Skeletal muscle tissue (tissue), 4 donors: ENCODE measurements around the gene GGT6. TPM values are rescaled to one million over a fixed set of nuclear protein-coding genes. Genes with fewer than 3 reads are reported as not detected.
A peak's percentile ranks its signal among the peaks of the same experiment; 100 is the strongest.

Source experiments
- H3K27ac ChIP-seq: one replicate; pipeline ENCODE4 v1.7.0; 2013; ENCODE audit warnings: mild to moderate bottlenecking, low read depth, low read length, inconsistent platforms
- H3K27me3 ChIP-seq, 3 donors: one replicate each; pipeline ENCODE4 v1.7.0; 2013; ENCODE audit warnings: low read length in 3 of 3; ENCODE audit not compliant: control insufficient read depth in 3 of 3, insufficient read depth in 3 of 3
- H3K36me3 ChIP-seq, 3 donors: one replicate each; pipeline ENCODE4 v1.7.0; 2013; ENCODE audit warnings: low read length in 3 of 3; ENCODE audit not compliant: control insufficient read depth in 3 of 3, insufficient read depth in 3 of 3
- H3K4me1 ChIP-seq, 3 donors: one replicate each; pipeline ENCODE4 v1.7.0; 2013; ENCODE audit warnings: low read length in 3 of 3, mild to moderate bottlenecking in 3 of 3; ENCODE audit not compliant: control insufficient read depth in 3 of 3, insufficient read depth in 3 of 3
- H3K4me3 ChIP-seq, 3 donors: one replicate each; pipeline ENCODE4 v1.7.0; 2013; ENCODE audit warnings: low read length in 3 of 3
- H3K9ac ChIP-seq, 3 donors: one replicate each; pipeline ENCODE4 v1.7.0; 2013; ENCODE audit warnings: low read length in 3 of 3, mild to moderate bottlenecking in 3 of 3, moderate library complexity in 2 of 3, low read depth in 1 of 3
- H3K9me3 ChIP-seq, 3 donors: one replicate each; pipeline ENCODE4 v1.7.0; 2013; ENCODE audit warnings: low read length in 3 of 3; ENCODE audit not compliant: control insufficient read depth in 3 of 3
- total RNA-seq: library from RNA; depleted of rRNA; stranded (reverse); fragments of >200 nt; gene quantifications from one replicate; pipeline ENCODE4 v1.2.3, GENCODE V29; 2014
- donor health status: Osteomylitis.

Gene GGT6
- total RNA-seq, 1 donor from 2014 or later, result not detected

- peak overlapping the region; percentile 77 for H3K27ac ChIP-seq
- H3K9me3 ChIP-seq, result no peaks in the 10 kb centered on the region
- peaks cover 5 to 14% (median 14%) of the 10 kb centered on the region in 3 donors for H3K27me3 ChIP-seq
- H3K9ac ChIP-seq, result peak overlapping the region in 2 of 3 donors; percentile 16 to 54
- peaks cover 15 to 20% (median 20%) of the 10 kb centered on the region in 3 donors for H3K36me3 ChIP-seq
- peak overlapping the region in 1 of 3 donors; percentile 22 for H3K4me3 ChIP-seq
- H3K4me1 ChIP-seq, result peaks cover 50 to 72% (median 54%) of the 10 kb centered on the region in 3 donors
These were observed 23.5 kb downstream of the GGT6 start for GRCh38 chr17:4536742-4537411.

- Histone ChIP-seq H3K9ac (peak overlapping the region in 2 of 3 donors; percentile 40 to 54), H3K4me3 (peak overlapping the region in 1 of 3 donors; percentile 6), H3K9me3 (no peaks in the 10 kb centered on the region), H3K4me1 (peaks cover 44 to 67% (median 50%) of the 10 kb centered on the region in 3 donors), H3K36me3 (peaks cover 10 to 18% (median 15%) of the 10 kb centered on the region in 3 donors), H3K27ac (peak overlapping the region; percentile 77), H3K27me3 (peaks cover 5 to 14% (median 14%) of the 10 kb centered on the region in 3 donors)
These were observed 24.1 kb downstream of the GGT6 start for GRCh38 chr17:4536259-4536741.

GRCh38 chr17:4535667-4536258 lies 24.6 kb downstream of the GGT6 start:
- peaks cover 10 to 18% (median 15%) of the 10 kb centered on the region in 3 donors for H3K36me3 ChIP-seq
- peaks cover 45 to 69% (median 52%) of the 10 kb centered on the region in 3 donors for H3K4me1 ChIP-seq
- peaks cover 5 to 14% (median 14%) of the 10 kb centered on the region in 3 donors for H3K27me3 ChIP-seq
- no peaks in the 10 kb centered on the region for H3K9me3 ChIP-seq
- H3K27ac ChIP-seq, result no peak overlapping the region
- H3K4me3 ChIP-seq, result no peak overlapping the region
- no peak overlapping the region for H3K9ac ChIP-seq

DNA sequence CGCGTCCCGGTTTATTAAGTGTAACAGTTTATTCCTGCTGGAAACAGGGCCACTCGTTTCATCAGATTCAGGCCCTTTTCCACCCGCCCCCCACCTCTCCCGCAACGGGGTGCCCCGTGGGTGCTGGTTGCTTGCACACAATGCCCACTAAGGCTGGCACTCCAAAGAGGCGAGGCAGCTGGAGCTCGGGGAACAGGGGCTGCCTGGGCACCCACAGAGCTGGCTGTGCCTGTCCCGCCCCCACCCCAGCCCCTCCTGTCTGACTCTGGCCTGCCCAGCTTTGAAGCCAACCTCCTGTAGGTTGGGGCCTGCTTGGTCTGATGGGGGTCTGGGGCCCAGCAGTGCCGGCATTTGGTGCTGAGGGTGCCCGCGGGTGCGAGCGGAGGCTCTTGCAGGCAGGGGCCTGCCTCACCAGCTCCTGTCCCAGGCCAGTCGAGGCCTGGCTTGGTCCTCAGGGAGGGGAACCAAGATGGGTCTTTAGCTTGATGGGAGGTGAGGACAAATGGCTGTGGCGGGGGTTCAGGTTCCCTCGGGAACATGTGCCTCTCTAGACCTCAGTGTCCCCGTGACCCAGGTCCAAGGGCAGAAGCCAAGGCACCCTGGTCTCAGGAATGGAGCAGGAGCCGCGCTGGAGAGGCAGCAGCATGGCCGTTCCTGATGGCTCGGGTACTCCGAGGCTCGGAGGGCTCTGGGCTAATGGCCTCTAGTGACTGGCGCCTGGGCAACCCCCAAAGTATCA lies 25.3 kb downstream of the GGT6 start:
- H3K36me3 ChIP-seq, result peaks cover 9 to 16% (median 14%) of the 10 kb centered on the region in 3 donors
- H3K4me3 ChIP-seq, result no peak overlapping the region
- peaks cover 5 to 14% (median 14%) of the 10 kb centered on the region in 3 donors for H3K27me3 ChIP-seq
- peaks cover 51 to 69% (median 56%) of the 10 kb centered on the region in 3 donors for H3K4me1 ChIP-seq
- H3K9me3 ChIP-seq, result no peaks in the 10 kb centered on the region
- peak overlapping the region; percentile 36 for H3K27ac ChIP-seq
- no peak overlapping the region for H3K9ac ChIP-seq

DNA sequence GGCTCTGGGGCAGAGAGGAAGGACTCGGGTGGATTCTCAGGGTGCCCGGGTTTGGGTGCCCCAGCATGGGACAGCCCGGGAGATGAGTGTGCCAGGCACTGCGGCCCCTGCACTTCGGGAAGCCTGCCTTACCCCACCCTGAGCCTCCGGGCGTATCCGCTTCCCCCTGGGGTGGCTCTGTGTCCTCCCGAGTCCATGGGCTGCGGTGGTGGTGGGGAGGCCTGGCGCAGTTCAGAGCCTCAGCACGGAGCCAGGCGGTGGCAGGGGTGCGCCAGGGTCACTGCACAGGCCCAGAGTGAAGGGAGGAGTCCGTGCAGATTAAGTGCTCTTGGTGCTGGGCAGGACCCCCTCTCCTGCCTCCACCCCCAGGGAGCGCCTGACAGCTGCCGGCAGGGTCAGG lies 25.9 kb downstream of the GGT6 start:
- peak overlapping the region in 1 of 3 donors; percentile 14 for H3K9ac ChIP-seq
- H3K27ac ChIP-seq, result peak overlapping the region; percentile 36
- no peak overlapping the region for H3K4me3 ChIP-seq
- H3K4me1 ChIP-seq, result peaks cover 53 to 72% (median 57%) of the 10 kb centered on the region in 3 donors
- peaks cover 5 to 14% (median 14%) of the 10 kb centered on the region in 3 donors for H3K27me3 ChIP-seq
- peaks cover 4 to 10% (median 9%) of the 10 kb centered on the region in 3 donors for H3K36me3 ChIP-seq
- H3K9me3 ChIP-seq, result no peaks in the 10 kb centered on the region

DNA sequence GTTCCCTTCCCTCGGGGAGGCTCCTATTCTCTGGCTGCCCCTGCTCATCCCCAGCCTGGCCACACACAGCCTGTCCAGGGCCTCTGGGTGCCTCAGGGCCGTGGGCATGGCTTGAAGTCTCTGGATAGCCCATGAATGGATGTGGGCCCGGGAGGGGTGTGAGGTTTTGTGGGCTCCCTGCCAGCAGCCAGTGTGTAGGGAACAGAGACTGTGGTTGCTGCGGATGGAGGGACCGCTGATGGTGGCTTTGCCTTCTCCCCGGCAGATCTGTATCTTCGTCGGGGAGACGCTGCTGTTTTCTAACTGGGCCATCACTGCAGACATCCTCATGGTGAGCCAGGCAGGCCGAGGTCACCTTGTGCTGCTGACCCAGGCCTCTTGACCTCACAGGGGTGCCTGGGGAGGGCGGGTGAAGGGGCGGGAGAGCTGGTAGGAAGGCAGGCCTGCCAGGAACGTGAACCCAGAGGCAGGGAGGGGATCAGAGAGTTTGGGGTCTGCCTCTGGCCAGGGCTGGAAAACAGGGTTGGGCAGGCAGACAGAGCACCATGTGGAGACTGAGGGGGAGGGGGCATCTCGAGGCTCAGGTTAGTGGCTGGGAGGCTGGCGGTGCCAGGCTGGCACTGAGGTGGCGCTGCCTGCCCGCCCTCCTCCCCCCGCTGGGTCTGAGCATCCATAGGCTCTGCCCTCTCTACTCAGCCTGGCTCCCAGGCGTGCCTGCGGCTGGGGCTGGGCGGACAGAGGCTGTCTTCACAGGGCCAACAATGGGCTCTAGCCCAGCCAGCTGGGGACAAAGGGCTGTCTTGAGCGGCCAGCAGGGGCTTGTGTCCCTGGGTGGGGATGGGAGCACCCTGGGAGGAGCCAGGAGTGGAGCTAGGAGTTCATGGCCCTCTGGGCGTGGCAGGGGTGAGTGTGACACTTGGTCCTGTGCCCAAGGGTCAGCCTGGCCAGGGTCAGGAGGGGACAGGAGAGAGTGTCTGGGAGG lies 26.6 kb downstream of the GGT6 start:
- no peak overlapping the region for H3K4me3 ChIP-seq
- peaks cover under 1 to 4% (median 3%) of the 10 kb centered on the region in 3 donors for H3K36me3 ChIP-seq
- peaks cover 53 to 74% (median 57%) of the 10 kb centered on the region in 3 donors for H3K4me1 ChIP-seq
- H3K9me3 ChIP-seq, result no peaks in the 10 kb centered on the region
- H3K9ac ChIP-seq, result peak overlapping the region in 1 of 3 donors; percentile 14
- H3K27ac ChIP-seq, result peak overlapping the region; percentile 36
- peaks cover 5 to 14% (median 14%) of the 10 kb centered on the region in 3 donors for H3K27me3 ChIP-seq

DNA sequence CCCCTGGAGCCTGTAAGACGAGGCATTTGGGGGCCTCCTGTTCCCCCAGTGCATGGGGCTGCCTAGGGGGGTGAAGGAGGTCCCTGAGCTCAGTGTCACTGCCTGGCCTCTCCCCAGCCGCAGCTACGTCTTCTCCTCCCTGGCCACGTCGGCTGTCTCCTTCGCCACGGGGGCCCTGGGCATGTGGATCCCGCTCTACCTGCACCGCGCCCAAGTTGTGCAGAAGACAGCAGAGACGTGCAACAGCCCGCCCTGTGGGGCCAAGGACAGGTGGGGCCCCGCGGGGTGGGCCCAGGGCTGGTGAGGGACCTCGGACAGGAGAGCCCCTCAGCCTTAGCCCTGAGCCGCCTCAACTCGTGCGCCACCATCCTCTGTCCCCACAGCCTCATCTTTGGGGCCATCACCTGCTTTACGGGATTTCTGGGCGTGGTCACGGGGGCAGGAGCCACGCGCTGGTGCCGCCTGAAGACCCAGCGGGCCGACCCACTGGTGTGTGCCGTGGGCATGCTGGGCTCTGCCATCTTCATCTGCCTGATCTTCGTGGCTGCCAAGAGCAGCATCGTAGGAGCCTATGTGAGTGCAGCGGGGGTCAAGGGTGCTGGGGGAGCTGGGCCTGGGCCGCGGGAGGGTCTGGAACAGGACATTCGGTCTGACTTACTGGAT lies 27.4 kb downstream of the GGT6 start:
- peaks cover 5 to 14% (median 14%) of the 10 kb centered on the region in 3 donors for H3K27me3 ChIP-seq
- no peak overlapping the region for H3K27ac ChIP-seq
- H3K9ac ChIP-seq, result no peak overlapping the region
- no peak overlapping the region for H3K4me3 ChIP-seq
- peaks cover 0 to 2% (median 0%) of the 10 kb centered on the region in 3 donors for H3K36me3 ChIP-seq
- peaks cover 49 to 69% (median 53%) of the 10 kb centered on the region in 3 donors for H3K4me1 ChIP-seq
- H3K9me3 ChIP-seq, result no peaks in the 10 kb centered on the region

GRCh38 chr17:4531988-4532736 lies 28.2 kb downstream of the GGT6 start:
- peaks cover 5 to 14% (median 14%) of the 10 kb centered on the region in 3 donors for H3K27me3 ChIP-seq
- peak overlapping the region; percentile 62 for H3K27ac ChIP-seq
- no peaks in the 10 kb centered on the region for H3K36me3 ChIP-seq
- H3K9me3 ChIP-seq, result no peaks in the 10 kb centered on the region
- peaks cover 40 to 60% (median 45%) of the 10 kb centered on the region in 3 donors for H3K4me1 ChIP-seq
- H3K4me3 ChIP-seq, result no peak overlapping the region
- peak overlapping the region in 1 of 3 donors; percentile 16 for H3K9ac ChIP-seq
